Liver (tissue), 9 donors: Measurements from ENCODE around the gene SLC25A38. TPM values are rescaled to one million over a fixed set of nuclear protein-coding genes. Genes with fewer than 3 reads are reported as not detected.

ENCODE experiments used
- DNase-seq: peaks from one replicate; pipeline ENCODE4 v3.0.0-alpha.2; 2017; ENCODE audit warnings: low spot score
- H3K27ac ChIP-seq, 2 donors: one replicate each; pipeline ENCODE4 v1.7.0; 2013; ENCODE audit warnings: inconsistent platforms in 2 of 2, low read length in 2 of 2, control low read depth in 1 of 2, low read depth in 1 of 2, mild to moderate bottlenecking in 1 of 2
- H3K27me3 ChIP-seq, 4 donors: one replicate each; pipeline versions ENCODE4 v1.6.1 to v1.7.0; 2013; ENCODE audit warnings: low read length in 3 of 4, inconsistent platforms in 1 of 4, mild to moderate bottlenecking in 1 of 4, moderate library complexity in 1 of 4; ENCODE audit not compliant: control insufficient read depth in 4 of 4, insufficient read depth in 4 of 4
- H3K36me3 ChIP-seq, 4 donors: one replicate each; pipeline versions ENCODE4 v1.6.1 to v1.7.0; 2013; ENCODE audit warnings: low read length in 3 of 4, mild to moderate bottlenecking in 3 of 4, low read depth in 1 of 4, moderate library complexity in 1 of 4; ENCODE audit not compliant: control insufficient read depth in 4 of 4, insufficient read depth in 3 of 4
- H3K4me1 ChIP-seq, 4 donors: one replicate each; pipeline versions ENCODE4 v1.6.1 to v1.7.0; 2013; ENCODE audit warnings: low read length in 3 of 4, mild to moderate bottlenecking in 3 of 4, moderate library complexity in 1 of 4; ENCODE audit not compliant: control insufficient read depth in 4 of 4, insufficient read depth in 4 of 4
- H3K4me3 ChIP-seq, 3 donors: one replicate each; pipeline versions ENCODE4 v1.6.1 to v1.7.0; 2013; ENCODE audit warnings: low read length in 3 of 3, control low read depth in 1 of 3, low read depth in 1 of 3, mild to moderate bottlenecking in 1 of 3
- H3K9ac ChIP-seq, 2 donors: one replicate each; pipeline ENCODE4 v1.7.0; 2013; ENCODE audit warnings: low read length in 2 of 2, mild to moderate bottlenecking in 2 of 2, moderate library complexity in 2 of 2, control low read depth in 1 of 2, low read depth in 1 of 2
- H3K9me3 ChIP-seq, 4 donors: one replicate each; pipeline versions ENCODE4 v1.6.1 to v1.7.0; 2013; ENCODE audit warnings: low read length in 3 of 4; ENCODE audit not compliant: control insufficient read depth in 4 of 4
- CTCF ChIP-seq: fragments of 150-350 bp; IDR thresholded peaks from 2 replicates; pipeline ENCODE4 v1.5.1; 2017; ENCODE audit warnings: improper control_type of control experiment, low read depth, low read length; ENCODE audit not compliant: missing input control
- EGR1 ChIP-seq, 2 donors: IDR thresholded peaks; 2 replicates each; pipeline ENCODE4 v1.6.1; 2016 to 2018; ENCODE audit warnings: antibody characterized with exemption in 2 of 2, low read depth in 2 of 2
- FOXA1 ChIP-seq: IDR thresholded peaks from 2 replicates; pipeline ENCODE4 v1.6.1; 2016; ENCODE audit warnings: antibody characterized with exemption
- FOXA2 ChIP-seq: IDR thresholded peaks from 2 replicates; pipeline ENCODE4 v1.6.1; 2016; ENCODE audit warnings: antibody characterized with exemption
- GABPA ChIP-seq, 2 donors: IDR thresholded peaks in 1 of 2; conservative IDR thresholded peaks in 1 of 2; 2 replicates each; pipeline ENCODE4 v1.6.1; 2016; ENCODE audit warnings: antibody characterized with exemption in 2 of 2, mild to moderate bottlenecking in 1 of 2, moderate library complexity in 1 of 2
- HNF4G ChIP-seq: IDR thresholded peaks from 2 replicates; pipeline ENCODE4 v1.6.1; 2016; ENCODE audit warnings: antibody characterized with exemption
- JUND ChIP-seq, 2 donors: IDR thresholded peaks; 2 replicates each; pipeline ENCODE4 v1.6.1; 2016; ENCODE audit warnings: antibody characterized with exemption in 2 of 2
- MAX ChIP-seq: IDR thresholded peaks from 2 replicates; pipeline ENCODE4 v1.6.1; 2016; ENCODE audit warnings: antibody characterized with exemption
- RAD21 ChIP-seq, 2 donors: IDR thresholded peaks; 2 replicates each; pipeline ENCODE4 v1.6.1; 2016; ENCODE audit warnings: antibody characterized with exemption in 2 of 2, mild to moderate bottlenecking in 2 of 2
- REST ChIP-seq: IDR thresholded peaks from 2 replicates; pipeline ENCODE4 v1.6.1; 2016; ENCODE audit warnings: antibody characterized with exemption, mild to moderate bottlenecking
- RXRA ChIP-seq, 2 donors: IDR thresholded peaks; 2 replicates each; pipeline ENCODE4 v1.6.1; 2017 to 2018; ENCODE audit warnings: antibody characterized with exemption in 2 of 2, mild to moderate bottlenecking in 1 of 2
- YY1 ChIP-seq: IDR thresholded peaks from 2 replicates; pipeline ENCODE4 v1.6.1; 2016; ENCODE audit warnings: antibody characterized with exemption, mild to moderate bottlenecking
- WGBS: extraction: QIAGEN DNeasy Blood & Tissue Kit; methylation state at CpG from one replicate; pipeline ENCODE4 v1.1.7; 2013; 5-methylcytosine and 5-hydroxymethylcytosine counted together
- polyA plus RNA-seq, 2 donors: library from polyadenylated mRNA; stranded (reverse) in 1 of 2; unstranded in 1 of 2; fragments of 200-250 nt in 1 of 2; fragments of >200 nt in 1 of 2; fragmentation: Nextera tagmentation in 1 of 2; extraction: Ambion mirVana in 1 of 2; gene quantifications; one replicate each; pipeline versions ENCODE4 v1.2.1 to v1.2.3, GENCODE V29; 2013 to 2015
- total RNA-seq, 2 donors: library from RNA; depleted of rRNA; stranded (reverse); fragments of >200 nt; gene quantifications; one replicate each; pipeline ENCODE4 v1.2.3, GENCODE V29; 2014
- donor health status: healthy.
- donor health status: healthy.
- donor health status: healthy.
- donor health status: healthy.
- donor health status: healthy.

SLC25A38 gene
- total and polyA plus RNA-seq, 4 donors, result 19.8 to 44.4 (median 24.3) TPM

- WGBS, result 85% methylated on average over 1 of the region's 1 CpG
- H3K27ac ChIP-seq, result no peak overlapping the region
- H3K27me3 ChIP-seq, result no peaks in the 10 kb centered on the region
- H3K9me3 ChIP-seq, result no peaks in the 10 kb centered on the region
- no peak overlapping the region for H3K4me3 ChIP-seq
- no peak for DNase-seq
- TF ChIP-seq FOXA1 (no peak), CTCF (no peak)
- no peaks in the 10 kb centered on the region for H3K4me1 ChIP-seq
- no peak overlapping the region for H3K9ac ChIP-seq
- H3K36me3 ChIP-seq, result no peaks in the 10 kb centered on the region
Measured at GRCh38 chr3:39423436-39423970, 40.3 kb downstream of the SLC25A38 start.

- Histone ChIP-seq H3K9ac (no peak overlapping the region), H3K9me3 (no peaks in the 10 kb centered on the region), H3K4me1 (no peaks in the 10 kb centered on the region), H3K27me3 (no peaks in the 10 kb centered on the region), H3K36me3 (no peaks in the 10 kb centered on the region), H3K27ac (no peak overlapping the region), H3K4me3 (no peak overlapping the region)
- TF ChIP-seq JUND (IDR thresholded peaks at IDR 0.05) (no peak), RXRA (IDR thresholded peaks at IDR 0.05) (no peak), REST (no peak), YY1 (no peak), FOXA2 (no peak), EGR1 (IDR thresholded peaks at IDR 0.05; ENCODE audit: low read depth in 2 of 2) (no peak), MAX (no peak), HNF4G (no peak), RAD21 (IDR thresholded peaks at IDR 0.05) (no peak), GABPA (IDR thresholded peaks at IDR 0.05 in 1 of 2, conservative IDR thresholded peaks at IDR 0.05 in 1 of 2) (no peak)
- no peak for DNase-seq
- WGBS, result 49% methylated on average over 1 of the region's 1 CpG
Measured at GRCh38 chr3:39426312-39426711, 43.1 kb downstream of the SLC25A38 start.

- no peak overlapping the region for H3K9ac ChIP-seq
- no peaks in the 10 kb centered on the region for H3K9me3 ChIP-seq
- H3K36me3 ChIP-seq, result no peaks in the 10 kb centered on the region
- H3K4me3 ChIP-seq, result no peak overlapping the region
- TF ChIP-seq JUND (IDR thresholded peaks at IDR 0.05), result no peak
- TF ChIP-seq RAD21 (IDR thresholded peaks at IDR 0.05), result no peak
- TF ChIP-seq YY1, result no peak
- no peaks in the 10 kb centered on the region for H3K27me3 ChIP-seq
- no peaks in the 10 kb centered on the region for H3K4me1 ChIP-seq
- DNase-seq, result no peak
- 88% methylated on average over 1 of the region's 1 CpG for WGBS
- no peak overlapping the region for H3K27ac ChIP-seq
Measured at GRCh38 chr3:39427506-39427905, 44.3 kb downstream of the SLC25A38 start.
